Breast epithelium (tissue), 4 donors: Measurements from ENCODE around the gene TAF10. TPM values are rescaled to one million over a fixed set of nuclear protein-coding genes. Genes with fewer than 3 reads are reported as not detected.

Source experiments
- DNase-seq, 2 donors: peaks; one replicate each; pipeline ENCODE4 v3.0.0-alpha.2; 2019; ENCODE audit warnings: low spot score in 2 of 2
- H3K27ac ChIP-seq, 2 donors: fragments of 200-600 bp; sonication (generic) in 1 of 2; one replicate each; pipeline ENCODE4 v1.5.1; 2016 to 2019; ENCODE audit warnings: mild to moderate bottlenecking in 1 of 2
- H3K27me3 ChIP-seq, 2 donors: fragments of 200-600 bp; sonication (generic) in 1 of 2; one replicate each; pipeline versions ENCODE4 v1.5.1 to v1.6.0; 2017 to 2019; ENCODE audit warnings: control low read depth in 1 of 2, mild to moderate bottlenecking in 1 of 2
- H3K36me3 ChIP-seq: fragments of 200-600 bp; one replicate; pipeline ENCODE4 v1.5.1; 2019
- H3K4me1 ChIP-seq, 2 donors: fragments of 200-600 bp; sonication (generic); one replicate each; pipeline ENCODE4 v1.5.1; 2016 to 2019; ENCODE audit warnings: control low read depth in 1 of 2
- H3K4me3 ChIP-seq, 3 donors: fragments of 200-600 bp; sonication (generic); 1 replicate in 2 of 3; 2 replicates in 1 of 3; pipeline ENCODE4 v1.5.1; 2016 to 2019; ENCODE audit warnings: mild to moderate bottlenecking in 3 of 3, moderate library complexity in 2 of 3
- H3K9me3 ChIP-seq, 2 donors: fragments of 200-600 bp; sonication (generic) in 1 of 2; one replicate each; pipeline ENCODE4 v1.5.1; 2016 to 2019; ENCODE audit warnings: control low read depth in 1 of 2
- POLR2A ChIP-seq: fragments of 450-650 bp; IDR thresholded peaks from one replicate; pipeline ENCODE4 v1.6.1; 2016; ENCODE audit warnings: antibody characterized with exemption, mild to moderate bottlenecking, moderate library complexity
- POLR2AphosphoS5 ChIP-seq, 3 donors: sonication (generic); formaldehyde crosslinking; IDR thresholded peaks; one replicate each; pipeline ENCODE4 v1.6.1; 2017; ENCODE audit warnings: antibody characterized with exemption in 3 of 3
- intact Hi-C: fragments of 100-400 bp; cut with DNase I; formaldehyde crosslinking; loops from one replicate; pipeline ENCODE4 v1.15.1; 2023; ENCODE audit warnings: low total_unique reads
- total RNA-seq, 3 donors: library from RNA; depleted of rRNA; stranded (reverse); fragments of >200 nt; gene quantifications; one replicate each; pipeline ENCODE4 v1.1.0, GENCODE V29; 2016
- TF ChIP-seq, protein P1 (sequence below), 3 donors: fragments of 450-650 bp; IDR thresholded peaks; one replicate each; pipeline ENCODE4 v1.5.1; 2016 to 2017; ENCODE audit warnings: antibody characterized with exemption in 3 of 3, mild to moderate bottlenecking in 3 of 3, moderate library complexity in 3 of 3

Gene TAF10
- total RNA-seq, 3 donors from 2014 or later = 45.4 to 82.6 (median 54.7) TPM

GRCh38 chr11:6563121-6563619 lies 48.8 kb downstream of the TAF10 start:
- intact Hi-C loops = loop anchor here (5.0 kb wide), 1 partner anchor 669 kb away; no protein-coding TSS in a partner anchor
- H3K36me3 ChIP-seq = no peaks in the 10 kb centered on the region
- H3K9me3 ChIP-seq = no peaks in the 10 kb centered on the region
- H3K27me3 ChIP-seq = no peaks in the 10 kb centered on the region
- H3K4me3 ChIP-seq = no peak overlapping the region
- no peaks in the 10 kb centered on the region for H3K4me1 ChIP-seq
- TF ChIP-seq POLR2A (no peak), POLR2AphosphoS5 (IDR thresholded peaks at IDR 0.05) (no peak)
- TF ChIP-seq, protein P1, sequence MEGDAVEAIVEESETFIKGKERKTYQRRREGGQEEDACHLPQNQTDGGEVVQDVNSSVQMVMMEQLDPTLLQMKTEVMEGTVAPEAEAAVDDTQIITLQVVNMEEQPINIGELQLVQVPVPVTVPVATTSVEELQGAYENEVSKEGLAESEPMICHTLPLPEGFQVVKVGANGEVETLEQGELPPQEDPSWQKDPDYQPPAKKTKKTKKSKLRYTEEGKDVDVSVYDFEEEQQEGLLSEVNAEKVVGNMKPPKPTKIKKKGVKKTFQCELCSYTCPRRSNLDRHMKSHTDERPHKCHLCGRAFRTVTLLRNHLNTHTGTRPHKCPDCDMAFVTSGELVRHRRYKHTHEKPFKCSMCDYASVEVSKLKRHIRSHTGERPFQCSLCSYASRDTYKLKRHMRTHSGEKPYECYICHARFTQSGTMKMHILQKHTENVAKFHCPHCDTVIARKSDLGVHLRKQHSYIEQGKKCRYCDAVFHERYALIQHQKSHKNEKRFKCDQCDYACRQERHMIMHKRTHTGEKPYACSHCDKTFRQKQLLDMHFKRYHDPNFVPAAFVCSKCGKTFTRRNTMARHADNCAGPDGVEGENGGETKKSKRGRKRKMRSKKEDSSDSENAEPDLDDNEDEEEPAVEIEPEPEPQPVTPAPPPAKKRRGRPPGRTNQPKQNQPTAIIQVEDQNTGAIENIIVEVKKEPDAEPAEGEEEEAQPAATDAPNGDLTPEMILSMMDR (IDR thresholded peaks at IDR 0.05) = no peak
- no peak overlapping the region for H3K27ac ChIP-seq
- DNase-seq = no peak

DNA sequence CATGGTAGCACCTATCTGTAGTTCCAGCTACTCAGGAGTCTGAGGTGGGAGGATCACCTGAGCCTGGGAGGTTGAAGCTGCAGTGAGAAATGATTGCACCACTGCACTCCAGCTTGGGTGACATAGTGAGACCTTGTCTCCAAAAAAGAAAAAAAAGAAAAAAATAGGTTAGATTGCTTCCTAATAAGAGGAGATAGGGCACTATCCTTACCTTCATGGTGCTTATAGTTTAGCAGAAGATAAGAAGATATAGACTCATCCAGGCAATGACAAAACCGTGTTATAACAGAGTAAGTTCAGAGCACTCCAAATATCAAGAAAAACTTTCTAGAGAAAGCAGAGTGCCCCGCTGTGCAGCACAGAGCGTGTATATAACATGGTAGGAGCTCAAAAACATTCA lies 50.7 kb downstream of the TAF10 start:
- TF ChIP-seq POLR2A = no peak
- intact Hi-C loops = loop anchor here (5.0 kb wide), 1 partner anchor 671 kb away; no protein-coding TSS in a partner anchor
- no peaks in the 10 kb centered on the region for H3K9me3 ChIP-seq
- no peaks in the 10 kb centered on the region for H3K36me3 ChIP-seq
- no peaks in the 10 kb centered on the region for H3K27me3 ChIP-seq
- no peak overlapping the region for H3K4me3 ChIP-seq
- no peak for DNase-seq
- no peak overlapping the region for H3K27ac ChIP-seq
- H3K4me1 ChIP-seq = no peaks in the 10 kb centered on the region

Other genes starting within 250 kb of the TAF10 start
- gene SMPD1, start 221.7 kb downstream of the TAF10 start, total RNA-seq = 10 to 100 TPM; 15.7 to 30.4 (median 17.3) TPM
- 10 to 100 TPM; 25.6 to 40.0 (median 36.3) TPM for gene APBB1, start 193.1 kb downstream of the TAF10 start, total RNA-seq
- gene HPX, start 171.2 kb downstream of the TAF10 start, total RNA-seq = 10 to 100 TPM in 2 of 3 donors, under 1 TPM in 1; 0.96 to 25.2 (median 12.9) TPM
- 10 to 100 TPM; 21.6 to 43.9 (median 32.6) TPM for gene TRIM3, start 138.3 kb downstream of the TAF10 start, total RNA-seq
- 100 to 1,000 TPM in 2 of 3 donors, 10 to 100 TPM in 1; 40.0 to 129 (median 121) TPM for gene ARFIP2, start 130.9 kb downstream of the TAF10 start, total RNA-seq
- 10 to 100 TPM; 30.7 to 49.2 (median 39.3) TPM for gene TIMM10B, start 130.7 kb downstream of the TAF10 start, total RNA-seq
- gene DNHD1, start 114.9 kb downstream of the TAF10 start, total RNA-seq = 10 to 100 TPM; 12.3 to 21.6 (median 14.9) TPM
- 10 to 100 TPM in 2 of 3 donors, 1 to 10 TPM in 1; 8.8 to 22.2 (median 20.3) TPM for gene RRP8, start 8.6 kb downstream of the TAF10 start, total RNA-seq
- 100 to 1,000 TPM; 113 to 118 (median 113) TPM for gene ILK, start 8.4 kb downstream of the TAF10 start, total RNA-seq
- 10 to 100 TPM; 27.2 to 71.4 (median 38.2) TPM for gene TPP1, start 7.2 kb upstream of the TAF10 start, total RNA-seq
- 10 to 100 TPM in 2 of 3 donors, 1 to 10 TPM in 1; 7.2 to 18.0 (median 13.8) TPM for gene DCHS1, start 43.6 kb upstream of the TAF10 start, total RNA-seq
- gene MRPL17, start 71.1 kb upstream of the TAF10 start, total RNA-seq = 10 to 100 TPM; 16.8 to 25.2 (median 18.9) TPM
- gene OR2AG2, start 159.8 kb upstream of the TAF10 start, total RNA-seq = 1 to 10 TPM in 1 of 3 donors, under 1 TPM in 1, not detected in 1; 0.44 to 3.6 TPM
- gene OR2AG1, start 170.8 kb upstream of the TAF10 start, total RNA-seq = not detected
- gene OR6A2, start 187.5 kb upstream of the TAF10 start, total RNA-seq = 1 to 10 TPM in 1 of 3 donors, under 1 TPM in 2; 0.16 to 1.2 (median 0.33) TPM
- not detected for gene OR10A5, start 233.5 kb upstream of the TAF10 start, total RNA-seq